KG1 (cell line): ENCODE data around the gene ANGPTL7.
"Not testable (repeated sequence)": the region's sequence is repeated elsewhere in the genome, so short reads cannot be mapped to it uniquely, and the experiment has no call there.

Experiments used
- DNase-seq: peaks from one replicate; lab custom pipeline; 2025; lab: John Stamatoyannopoulos, UW

ANGPTL7 gene

GRCh38 chr1:11188858-11189451 lies at the start of gene ANGPTL7:
TSS of gene ANGPTL7 (plus strand) at chr1:11189355. CDS start at chr1:11189580, 225 bp downstream.
- no peak for DNase-seq

- DNase-seq = no peak
Measured at GRCh38 chr1:11142618-11143391, 46.4 kb upstream of the ANGPTL7 start.

- DNase-seq = no peak
Measured at GRCh38 chr1:11143401-11143800, 45.8 kb upstream of the ANGPTL7 start.

GRCh38 chr1:11143907-11144306 lies 45.2 kb upstream of the ANGPTL7 start:
- DNase-seq = no peak

GRCh38 chr1:11144570-11145256 lies 44.4 kb upstream of the ANGPTL7 start:
- DNase-seq = no peak

- DNase-seq = no peak
Measured at GRCh38 chr1:11145741-11146140, 43.4 kb upstream of the ANGPTL7 start.

GRCh38 chr1:11147197-11147770 lies 41.9 kb upstream of the ANGPTL7 start:
- DNase-seq = no peak

- no peak for DNase-seq
Measured at GRCh38 chr1:11150326-11150725, 38.8 kb upstream of the ANGPTL7 start.

- DNase-seq = no peak
Measured at GRCh38 chr1:11151114-11151513, 38.0 kb upstream of the ANGPTL7 start.

GRCh38 chr1:11151826-11152612 lies 37.1 kb upstream of the ANGPTL7 start:
- no peak for DNase-seq

- DNase-seq = no peak
Measured at GRCh38 chr1:11152755-11153154, 36.4 kb upstream of the ANGPTL7 start.

- DNase-seq = no peak
Measured at GRCh38 chr1:11153184-11153583, 36.0 kb upstream of the ANGPTL7 start.

- DNase-seq = no peak
Measured at GRCh38 chr1:11156441-11156840, 32.7 kb upstream of the ANGPTL7 start.

- no peak for DNase-seq
Measured at GRCh38 chr1:11156963-11157362, 32.2 kb upstream of the ANGPTL7 start.

GRCh38 chr1:11157394-11157793 lies 31.8 kb upstream of the ANGPTL7 start:
- DNase-seq = no peak

- no peak for DNase-seq
Measured at GRCh38 chr1:11157867-11158266, 31.3 kb upstream of the ANGPTL7 start.

GRCh38 chr1:11158291-11158690 lies 30.9 kb upstream of the ANGPTL7 start:
- no peak for DNase-seq

GRCh38 chr1:11158720-11159321 lies 30.3 kb upstream of the ANGPTL7 start:
- DNase-seq = no peak

GRCh38 chr1:11162752-11163151 lies 26.4 kb upstream of the ANGPTL7 start:
- not testable (repeated sequence) for DNase-seq

- DNase-seq = not testable (repeated sequence)
Measured at GRCh38 chr1:11166744-11167143, 22.4 kb upstream of the ANGPTL7 start.

GRCh38 chr1:11168731-11169130 lies 20.4 kb upstream of the ANGPTL7 start:
- no peak for DNase-seq
